ENCODE data around the gene ELN. TPM values are rescaled to one million over a fixed set of nuclear protein-coding genes. Genes with fewer than 3 reads are reported as not detected.
"Not testable (repeated sequence)": the region's sequence is repeated elsewhere in the genome, so short reads cannot be mapped to it uniquely, and the experiment has no call there.

The ELN gene
- total RNA-seq, 1 experiment from 2014 or later = 0.26 TPM

DNA sequence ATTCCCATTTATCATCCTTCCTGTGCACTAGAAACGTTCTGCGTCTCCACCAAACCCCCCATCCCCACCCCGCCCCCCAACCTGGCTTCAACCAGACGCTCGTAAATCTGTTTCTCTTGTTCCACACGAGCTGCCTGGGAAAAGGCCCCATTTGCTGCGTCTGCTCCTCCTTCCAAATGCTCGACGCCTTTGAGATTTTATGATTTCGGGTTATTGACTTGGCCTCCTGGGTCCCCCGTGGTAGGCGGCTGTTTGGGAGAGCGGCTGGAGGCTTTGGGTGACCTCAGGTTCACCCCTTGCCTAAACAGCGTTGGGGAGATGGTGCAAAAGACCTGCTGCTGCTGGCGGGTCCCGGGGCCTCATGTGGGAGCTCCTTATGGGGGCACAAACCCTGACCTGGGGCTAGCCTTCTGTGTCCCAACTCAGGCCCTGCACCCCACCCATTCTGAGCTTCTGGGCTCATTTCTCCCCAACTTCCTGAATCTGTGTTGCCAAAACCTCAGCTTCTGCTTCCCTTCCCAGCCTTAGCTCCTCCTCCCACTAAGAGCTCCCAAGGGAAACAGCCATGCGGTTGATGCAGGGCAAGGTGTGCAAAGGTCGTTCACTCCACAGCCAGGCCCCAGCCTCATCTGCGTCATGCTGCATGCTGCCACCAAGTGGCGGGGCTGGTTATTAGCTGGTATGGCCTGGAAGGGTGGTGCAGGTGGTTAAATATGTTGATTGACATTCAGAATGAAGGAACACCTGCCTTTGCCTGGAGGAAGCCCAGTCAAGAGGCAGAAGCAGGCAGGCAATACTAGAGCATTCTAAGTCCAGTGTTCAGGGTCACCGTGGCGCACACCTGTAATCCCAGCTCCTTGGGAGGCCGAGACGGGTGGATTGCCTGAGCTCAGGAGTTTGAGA, 49.1 kb upstream of the ELN start:
- H3K9me3 ChIP-seq (ENCODE audit: control insufficient read depth, insufficient read depth, low read depth, low read length) = no peaks in the 10 kb centered on the region
- H3K4me3 ChIP-seq (ENCODE audit: low read depth in 2 of 2, low read length in 2 of 2) = no peak overlapping the region
- CTCF ChIA-PET = interaction anchor here (0.6 kb wide), 4 partner anchors 11 to 433 kb away, joined by 3 to 6 read pairs (median 4); no protein-coding TSS in a partner anchor
- ATAC-seq = peak; percentile 79
- peaks cover 8% of the 10 kb centered on the region; the same call in 1 of the 2 replicates for H3K4me1 ChIP-seq (ENCODE audit: control insufficient read depth, insufficient read depth, low read length)
- in situ Hi-C loops (cut with HindIII; ENCODE audit: low pct_unique_long_range_greater_than_20kb, low sequenced_read_pairs) (no loop called here), intact Hi-C loops (cut with micrococcal nuclease; ENCODE audit: unreplicated experiment) (no loop called here)
- TF ChIP-seq, protein P1, sequence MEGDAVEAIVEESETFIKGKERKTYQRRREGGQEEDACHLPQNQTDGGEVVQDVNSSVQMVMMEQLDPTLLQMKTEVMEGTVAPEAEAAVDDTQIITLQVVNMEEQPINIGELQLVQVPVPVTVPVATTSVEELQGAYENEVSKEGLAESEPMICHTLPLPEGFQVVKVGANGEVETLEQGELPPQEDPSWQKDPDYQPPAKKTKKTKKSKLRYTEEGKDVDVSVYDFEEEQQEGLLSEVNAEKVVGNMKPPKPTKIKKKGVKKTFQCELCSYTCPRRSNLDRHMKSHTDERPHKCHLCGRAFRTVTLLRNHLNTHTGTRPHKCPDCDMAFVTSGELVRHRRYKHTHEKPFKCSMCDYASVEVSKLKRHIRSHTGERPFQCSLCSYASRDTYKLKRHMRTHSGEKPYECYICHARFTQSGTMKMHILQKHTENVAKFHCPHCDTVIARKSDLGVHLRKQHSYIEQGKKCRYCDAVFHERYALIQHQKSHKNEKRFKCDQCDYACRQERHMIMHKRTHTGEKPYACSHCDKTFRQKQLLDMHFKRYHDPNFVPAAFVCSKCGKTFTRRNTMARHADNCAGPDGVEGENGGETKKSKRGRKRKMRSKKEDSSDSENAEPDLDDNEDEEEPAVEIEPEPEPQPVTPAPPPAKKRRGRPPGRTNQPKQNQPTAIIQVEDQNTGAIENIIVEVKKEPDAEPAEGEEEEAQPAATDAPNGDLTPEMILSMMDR (IDR thresholded peaks at IDR 0.05) = peak; percentile 78
- no peak for TF ChIP-seq POLR2AphosphoS5 (IDR thresholded peaks at IDR 0.05; ENCODE audit: low read depth, low read length)
- no peak overlapping the region for H3K27ac ChIP-seq (ENCODE audit: low read length)
- peak; percentile 2 for DNase-seq (ENCODE audit: low read depth, low spot score)
- no TSS peak for BruUV-seq (replicated peaks)
- POLR2A ChIA-PET = interaction anchor here (0.6 kb wide), 1 partner anchor 9 kb away, joined by 6 read pairs; no protein-coding TSS in a partner anchor
- H3K27me3 ChIP-seq (ENCODE audit: control insufficient read depth, insufficient read depth, low read length) = no peaks in the 10 kb centered on the region
- H3K36me3 ChIP-seq (ENCODE audit: control insufficient read depth, insufficient read depth, low read length) = no peaks in the 10 kb centered on the region

DNA sequence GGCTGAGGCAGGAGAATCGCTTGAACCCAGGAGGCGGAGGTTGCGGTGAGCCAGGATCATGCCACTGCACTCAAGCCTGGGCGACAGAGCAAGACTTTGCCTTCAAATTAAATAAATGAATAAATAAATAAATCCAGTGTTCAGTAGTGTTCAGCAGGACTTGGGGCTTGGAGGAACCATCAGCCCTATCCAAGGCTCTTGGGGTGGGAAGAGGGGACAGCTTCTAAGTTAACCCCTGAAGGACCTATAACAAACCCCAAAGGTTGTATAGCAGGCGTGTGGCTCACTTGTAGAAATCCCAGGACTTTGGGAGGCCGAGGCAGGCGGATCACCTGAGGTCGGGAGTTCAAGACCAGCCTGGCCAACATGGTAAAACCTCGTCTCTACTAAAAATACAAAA, 48.3 kb upstream of the ELN start:
- H3K4me1 ChIP-seq (ENCODE audit: control insufficient read depth, insufficient read depth, low read length); DNase-seq (ENCODE audit: low read depth, low spot score); POLR2A ChIA-PET; BruUV-seq (replicated peaks); intact Hi-C loops (cut with micrococcal nuclease; ENCODE audit: unreplicated experiment); H3K27ac ChIP-seq (ENCODE audit: low read length); H3K27me3 ChIP-seq (ENCODE audit: control insufficient read depth, insufficient read depth, low read length); H3K36me3 ChIP-seq (ENCODE audit: control insufficient read depth, insufficient read depth, low read length); ATAC-seq; H3K9me3 ChIP-seq (ENCODE audit: control insufficient read depth, insufficient read depth, low read depth, low read length); in situ Hi-C loops (cut with HindIII; ENCODE audit: low pct_unique_long_range_greater_than_20kb, low sequenced_read_pairs); H3K4me3 ChIP-seq (ENCODE audit: low read depth in 2 of 2, low read length in 2 of 2): not testable (repeated sequence)
- CTCF ChIA-PET = interaction anchor here (1.5 kb wide), 1 partner anchor 47 kb away, joined by 5 read pairs; no protein-coding TSS in a partner anchor

DNA sequence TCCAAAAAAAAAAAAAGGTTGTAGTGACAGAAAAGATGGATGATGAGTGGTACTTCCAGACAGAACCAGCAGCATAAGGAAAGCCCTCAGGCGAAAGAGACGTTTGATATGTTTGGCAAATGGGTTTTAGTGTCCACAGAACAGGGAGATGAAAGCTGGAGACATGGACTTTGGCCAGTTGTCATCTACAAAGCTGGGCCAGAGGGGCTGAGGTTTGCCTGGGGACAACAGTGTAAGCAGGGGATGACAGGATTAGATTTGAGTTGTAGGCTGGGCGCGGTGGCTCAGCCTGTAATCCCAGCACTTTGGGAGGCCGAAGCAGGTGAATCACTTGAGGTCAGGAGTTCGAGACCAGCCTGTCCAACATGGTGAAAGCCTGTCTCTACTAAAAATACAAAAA, 47.8 kb upstream of the ELN start:
- intact Hi-C loops (cut with micrococcal nuclease; ENCODE audit: unreplicated experiment) = no loop called here
- BruUV-seq (replicated peaks) = no TSS peak
- TF ChIP-seq, protein P2, sequence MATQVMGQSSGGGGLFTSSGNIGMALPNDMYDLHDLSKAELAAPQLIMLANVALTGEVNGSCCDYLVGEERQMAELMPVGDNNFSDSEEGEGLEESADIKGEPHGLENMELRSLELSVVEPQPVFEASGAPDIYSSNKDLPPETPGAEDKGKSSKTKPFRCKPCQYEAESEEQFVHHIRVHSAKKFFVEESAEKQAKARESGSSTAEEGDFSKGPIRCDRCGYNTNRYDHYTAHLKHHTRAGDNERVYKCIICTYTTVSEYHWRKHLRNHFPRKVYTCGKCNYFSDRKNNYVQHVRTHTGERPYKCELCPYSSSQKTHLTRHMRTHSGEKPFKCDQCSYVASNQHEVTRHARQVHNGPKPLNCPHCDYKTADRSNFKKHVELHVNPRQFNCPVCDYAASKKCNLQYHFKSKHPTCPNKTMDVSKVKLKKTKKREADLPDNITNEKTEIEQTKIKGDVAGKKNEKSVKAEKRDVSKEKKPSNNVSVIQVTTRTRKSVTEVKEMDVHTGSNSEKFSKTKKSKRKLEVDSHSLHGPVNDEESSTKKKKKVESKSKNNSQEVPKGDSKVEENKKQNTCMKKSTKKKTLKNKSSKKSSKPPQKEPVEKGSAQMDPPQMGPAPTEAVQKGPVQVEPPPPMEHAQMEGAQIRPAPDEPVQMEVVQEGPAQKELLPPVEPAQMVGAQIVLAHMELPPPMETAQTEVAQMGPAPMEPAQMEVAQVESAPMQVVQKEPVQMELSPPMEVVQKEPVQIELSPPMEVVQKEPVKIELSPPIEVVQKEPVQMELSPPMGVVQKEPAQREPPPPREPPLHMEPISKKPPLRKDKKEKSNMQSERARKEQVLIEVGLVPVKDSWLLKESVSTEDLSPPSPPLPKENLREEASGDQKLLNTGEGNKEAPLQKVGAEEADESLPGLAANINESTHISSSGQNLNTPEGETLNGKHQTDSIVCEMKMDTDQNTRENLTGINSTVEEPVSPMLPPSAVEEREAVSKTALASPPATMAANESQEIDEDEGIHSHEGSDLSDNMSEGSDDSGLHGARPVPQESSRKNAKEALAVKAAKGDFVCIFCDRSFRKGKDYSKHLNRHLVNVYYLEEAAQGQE (IDR thresholded peaks at IDR 0.05; ENCODE audit: insufficient read depth in 1 of 2, low read depth in 2 of 2, low read length in 1 of 2) = no peak
- TF ChIP-seq POLR2AphosphoS5 (IDR thresholded peaks at IDR 0.05; ENCODE audit: low read depth, low read length) (no peak), SIN3A (IDR thresholded peaks at IDR 0.05; ENCODE audit: borderline replicate concordance, insufficient read depth, low read depth, low read length) (no peak), TCF7L2 (IDR thresholded peaks at IDR 0.05; ENCODE audit: low read depth, low read length) (no peak)
- TF ChIP-seq, protein P1 (IDR thresholded peaks at IDR 0.05) = no peak
- DNase-seq (ENCODE audit: low read depth, low spot score) (no peak), ATAC-seq (no peak)
- ChIA-PET CTCF (interaction anchor here (1.5 kb wide), 1 partner anchor 47 kb away, joined by 5 read pairs; no protein-coding TSS in a partner anchor), POLR2A (interaction anchor here (0.6 kb wide), 1 partner anchor 123 kb away, joined by 6 read pairs; no protein-coding TSS in a partner anchor)
- Histone ChIP-seq H3K27ac (ENCODE audit: low read length) (no peak overlapping the region), H3K27me3 (ENCODE audit: control insufficient read depth, insufficient read depth, low read length) (no peaks in the 10 kb centered on the region), H3K36me3 (ENCODE audit: control insufficient read depth, insufficient read depth, low read length) (no peaks in the 10 kb centered on the region), H3K4me3 (ENCODE audit: low read depth in 2 of 2, low read length in 2 of 2) (no peak overlapping the region), H3K4me1 (ENCODE audit: control insufficient read depth, insufficient read depth, low read length) (peaks cover 8% of the 10 kb centered on the region; the same call in 1 of the 2 replicates), H3K9me3 (ENCODE audit: control insufficient read depth, insufficient read depth, low read depth, low read length) (no peaks in the 10 kb centered on the region)
- in situ Hi-C loops (cut with HindIII; ENCODE audit: low pct_unique_long_range_greater_than_20kb, low sequenced_read_pairs) = no loop called here
